ENCODE data around the gene MTURN.

Gene MTURN

DNA sequence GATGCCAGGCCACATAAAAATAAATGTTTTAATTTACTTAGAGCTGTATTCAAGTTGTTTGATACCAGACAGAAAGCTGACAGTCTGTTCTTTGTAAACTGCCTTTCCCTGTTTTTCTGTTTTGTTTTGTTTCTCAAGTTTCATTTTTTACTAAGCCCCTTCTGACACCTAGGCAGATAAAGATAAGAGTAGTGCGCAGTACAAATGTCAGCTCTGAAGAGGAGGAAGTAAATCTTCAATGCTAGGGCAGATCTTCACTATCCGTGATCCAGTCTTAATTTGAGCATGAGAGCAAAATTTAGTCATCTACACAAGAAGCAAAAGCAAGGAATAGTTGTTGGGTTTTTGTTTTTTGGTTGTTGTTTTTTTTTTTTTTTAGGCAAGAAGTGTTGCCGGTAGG, 27.3 kb downstream of the MTURN start:
- no peak for DNase-seq (ENCODE audit: low read depth in 2 of 2)

- no peak for DNase-seq (ENCODE audit: low read depth in 2 of 2)
These were observed 27.9 kb downstream of the MTURN start for GRCh38 chr7:30162622-30163124.

DNA sequence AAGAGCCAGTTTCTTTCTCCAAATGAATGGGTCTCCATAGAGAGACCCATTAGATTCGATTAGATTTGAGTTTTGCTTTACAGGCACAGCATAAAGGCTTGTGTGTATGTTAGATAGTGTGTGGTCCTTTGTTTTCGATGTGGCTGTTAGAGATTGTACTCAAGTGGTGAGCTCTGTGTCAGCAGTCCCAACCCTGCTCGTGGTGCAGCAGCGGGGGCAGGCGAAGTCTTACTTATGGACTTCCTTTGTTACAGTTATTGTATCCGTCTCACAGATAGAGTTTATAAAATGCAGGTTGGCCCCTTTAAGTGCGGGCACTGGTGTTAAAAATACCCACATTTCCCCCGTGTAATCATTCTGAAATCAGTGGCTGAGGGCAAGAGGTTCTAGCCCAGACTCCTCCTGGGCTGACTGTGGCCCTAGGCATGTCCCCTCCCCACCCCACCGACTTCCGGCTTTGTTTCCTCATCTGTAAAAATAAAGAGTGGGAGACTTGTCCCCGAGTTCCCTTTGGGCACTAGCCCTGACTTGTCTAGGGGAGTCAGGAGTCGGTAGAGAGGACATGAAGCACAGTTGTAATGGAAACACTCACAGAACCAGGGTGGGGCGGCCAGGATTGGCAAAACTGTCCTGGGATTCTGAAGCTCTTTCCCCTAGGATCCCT, 28.6 kb downstream of the MTURN start:
- DNase-seq (ENCODE audit: low read depth in 2 of 2), result no peak

DNA sequence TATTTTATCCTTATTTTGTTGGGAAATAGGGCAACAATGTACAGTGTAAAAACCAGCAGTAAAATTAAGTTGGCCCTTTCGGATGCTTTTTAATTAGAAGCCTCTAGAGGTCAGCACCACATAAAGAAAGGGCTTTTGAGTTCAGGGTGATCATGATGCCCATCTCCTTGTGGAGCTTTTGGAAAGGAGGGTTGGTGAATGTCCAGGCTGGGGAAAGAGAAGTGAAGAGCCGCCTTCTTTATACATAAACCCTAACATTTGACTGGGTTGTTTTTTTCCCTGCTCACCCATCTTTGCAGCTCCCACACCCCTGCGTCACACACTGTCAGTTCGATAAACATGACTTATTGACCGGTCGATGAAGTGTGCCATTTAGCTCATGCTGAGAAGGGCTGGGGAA, 29.8 kb downstream of the MTURN start:
- DNase-seq (ENCODE audit: low read depth in 2 of 2), result no peak

GRCh38 chr7:30165590-30165989, 30.8 kb downstream of the MTURN start:
- no peak for DNase-seq (ENCODE audit: low read depth in 2 of 2)

- DNase-seq (ENCODE audit: low read depth in 2 of 2), result no peak
These were observed 31.5 kb downstream of the MTURN start for GRCh38 chr7:30166155-30166840.

- no peak for DNase-seq (ENCODE audit: low read depth in 2 of 2)
These were observed 32.1 kb downstream of the MTURN start for GRCh38 chr7:30166841-30167235.

DNA sequence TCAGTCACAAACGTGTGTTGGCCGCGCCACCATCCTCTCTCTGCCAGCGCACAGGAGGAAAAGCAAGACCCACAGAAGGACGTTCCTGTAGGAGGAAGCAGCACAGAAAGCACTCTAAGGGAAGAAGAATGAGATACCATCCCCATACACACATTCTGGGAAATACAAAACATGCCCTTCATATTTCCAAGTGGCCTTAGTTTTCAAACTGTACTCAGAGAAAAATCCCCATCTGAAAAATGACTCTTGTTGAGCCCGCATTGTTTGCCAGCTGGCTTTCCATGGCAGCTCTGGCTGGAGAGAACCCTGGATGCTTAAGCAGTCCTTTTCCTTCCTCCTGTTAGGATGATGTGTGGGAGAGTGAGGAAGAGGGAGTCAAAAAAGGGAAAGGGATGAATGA, 33.1 kb downstream of the MTURN start:
- no peak for DNase-seq (ENCODE audit: low read depth in 2 of 2)

DNA sequence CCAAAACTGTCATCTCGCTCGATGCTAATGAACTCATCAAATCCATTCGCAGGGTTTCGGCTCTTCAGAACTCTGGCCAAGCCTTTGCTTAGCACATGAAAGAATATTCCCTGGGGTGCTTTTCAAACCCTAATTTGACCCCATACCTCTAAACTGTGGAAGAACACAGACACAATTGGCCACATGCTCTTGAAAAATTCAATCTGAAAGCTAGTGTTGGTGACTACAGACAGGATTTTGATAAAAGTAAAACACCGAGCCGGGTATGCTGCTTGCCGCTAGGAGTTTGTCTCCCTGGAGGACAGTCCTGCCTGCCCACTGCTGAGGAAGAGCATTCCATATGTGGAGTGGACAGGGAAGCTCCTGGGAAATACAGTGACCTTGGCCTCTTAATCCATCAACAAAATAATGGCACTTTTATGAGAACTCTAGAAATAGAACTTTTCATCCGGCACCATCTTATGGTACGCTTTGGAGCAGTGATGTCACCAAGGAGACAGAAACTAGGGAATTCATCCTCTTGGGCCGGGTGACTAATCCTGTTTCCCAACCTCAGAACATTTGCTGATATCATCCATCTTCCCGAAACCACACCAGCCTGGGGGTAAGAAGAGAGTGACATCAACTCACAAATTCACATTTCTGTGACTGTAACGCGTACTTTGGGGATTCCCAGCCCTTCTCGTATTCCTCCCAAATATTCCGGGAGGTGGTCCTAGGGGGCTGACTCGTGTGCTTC, 34.2 kb downstream of the MTURN start:
- no peak for DNase-seq (ENCODE audit: low read depth in 2 of 2)

- DNase-seq (ENCODE audit: low read depth in 2 of 2), result no peak
These were observed 34.8 kb downstream of the MTURN start for GRCh38 chr7:30169579-30169978.

DNA sequence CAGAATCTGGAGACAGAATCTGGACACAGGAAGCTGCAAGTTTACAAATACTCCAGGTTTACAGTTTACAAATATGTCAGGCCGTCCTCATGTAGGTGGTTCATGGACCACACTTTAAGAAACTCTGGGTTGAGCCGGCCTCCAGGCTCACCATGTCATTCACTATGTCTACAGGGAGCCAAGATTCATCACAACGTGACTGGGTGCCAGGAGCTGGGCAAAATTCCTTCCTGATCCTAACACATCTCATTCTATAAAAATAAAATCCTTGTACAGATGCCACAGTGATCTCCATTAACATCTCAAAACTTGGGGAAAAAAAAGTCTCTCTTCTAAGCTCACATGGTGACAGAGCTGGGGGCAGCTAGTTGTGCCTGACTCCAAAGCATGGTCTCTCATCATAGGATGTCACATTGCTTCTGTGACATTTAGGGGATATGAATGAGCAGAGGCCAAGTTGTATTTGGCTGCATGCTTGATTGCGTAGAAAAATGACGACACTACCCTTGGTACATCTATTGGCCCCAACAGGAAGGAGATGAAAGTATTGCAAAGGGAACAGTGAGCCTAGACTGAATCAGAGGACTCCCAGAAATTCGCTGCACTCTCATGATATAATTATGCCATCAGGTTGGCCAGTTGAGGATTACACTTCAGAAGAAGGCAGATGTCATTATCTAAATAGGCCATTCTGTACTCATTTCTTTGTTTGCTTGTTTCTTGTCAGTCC, 35.9 kb downstream of the MTURN start:
- DNase-seq (ENCODE audit: low read depth in 2 of 2), result no peak

- DNase-seq (ENCODE audit: low read depth in 2 of 2), result no peak
These were observed 37.1 kb downstream of the MTURN start for GRCh38 chr7:30171766-30172447.

DNA sequence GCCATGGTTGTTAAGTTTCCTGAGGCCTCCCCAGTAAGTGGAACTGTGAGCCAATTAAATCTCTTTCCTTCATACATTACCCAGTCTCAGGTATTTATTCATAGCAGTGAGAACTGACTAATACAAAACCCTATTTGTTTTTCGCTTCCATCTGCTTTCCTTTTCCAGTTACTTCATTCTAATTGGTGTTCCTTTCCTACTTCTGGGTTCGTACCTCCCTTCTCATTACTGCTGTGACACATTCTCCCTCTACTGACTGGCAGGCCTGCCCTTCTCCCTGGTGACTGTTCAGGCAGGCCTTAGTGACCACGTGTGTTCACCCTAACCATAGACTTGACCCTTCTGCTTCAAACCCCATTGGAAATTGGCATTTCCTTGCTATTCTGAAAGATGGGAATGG, 37.7 kb downstream of the MTURN start:
- no peak for DNase-seq (ENCODE audit: low read depth in 2 of 2)

- no peak for DNase-seq (ENCODE audit: low read depth in 2 of 2)
These were observed 38.5 kb downstream of the MTURN start for GRCh38 chr7:30173058-30173897.

DNA sequence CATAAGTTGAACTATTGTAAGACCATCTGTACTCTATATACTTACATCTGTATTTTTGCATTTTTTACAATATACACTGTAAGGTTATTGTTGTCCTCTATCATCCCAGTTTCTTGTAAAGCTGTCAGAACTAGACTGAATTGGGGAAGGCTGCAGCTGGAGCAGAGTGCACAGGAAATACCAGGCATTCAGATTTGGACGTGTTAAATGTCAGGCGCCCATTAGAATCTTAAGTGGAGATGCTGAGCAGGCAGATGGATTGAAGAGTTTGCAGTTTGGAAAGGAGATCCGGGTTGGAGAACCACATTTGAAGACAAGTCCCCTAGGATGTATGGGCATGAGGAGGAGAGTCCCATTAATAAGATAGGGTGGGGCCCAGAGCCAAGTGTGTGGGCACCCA, 40.4 kb downstream of the MTURN start:
- no peak for DNase-seq (ENCODE audit: low read depth in 2 of 2)

DNA sequence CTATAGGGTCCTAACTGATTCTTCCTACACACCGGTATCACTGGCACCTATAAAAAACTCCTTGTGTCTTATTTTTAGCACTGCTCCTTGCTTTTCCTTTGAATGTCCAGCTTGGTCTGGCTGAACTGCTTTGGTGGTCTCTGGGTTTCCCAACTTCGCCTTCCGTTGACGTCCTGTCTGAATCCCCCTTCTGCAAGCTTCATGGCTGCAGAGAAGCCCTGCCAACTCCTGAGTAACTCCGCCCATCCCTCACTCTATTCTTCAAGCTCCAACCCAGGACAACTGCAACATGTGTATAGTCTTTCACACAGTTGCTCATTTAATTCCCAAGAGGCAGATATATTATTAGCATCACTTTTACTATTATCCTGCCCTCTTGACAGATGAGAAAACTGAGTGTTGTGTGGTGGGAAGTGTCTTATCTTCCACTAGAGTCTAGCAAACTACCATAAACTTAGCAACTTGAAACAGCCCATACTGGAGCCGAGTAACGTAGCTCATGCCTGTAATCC, 40.9 kb downstream of the MTURN start:
- DNase-seq (ENCODE audit: low read depth in 2 of 2), result no peak

DNA sequence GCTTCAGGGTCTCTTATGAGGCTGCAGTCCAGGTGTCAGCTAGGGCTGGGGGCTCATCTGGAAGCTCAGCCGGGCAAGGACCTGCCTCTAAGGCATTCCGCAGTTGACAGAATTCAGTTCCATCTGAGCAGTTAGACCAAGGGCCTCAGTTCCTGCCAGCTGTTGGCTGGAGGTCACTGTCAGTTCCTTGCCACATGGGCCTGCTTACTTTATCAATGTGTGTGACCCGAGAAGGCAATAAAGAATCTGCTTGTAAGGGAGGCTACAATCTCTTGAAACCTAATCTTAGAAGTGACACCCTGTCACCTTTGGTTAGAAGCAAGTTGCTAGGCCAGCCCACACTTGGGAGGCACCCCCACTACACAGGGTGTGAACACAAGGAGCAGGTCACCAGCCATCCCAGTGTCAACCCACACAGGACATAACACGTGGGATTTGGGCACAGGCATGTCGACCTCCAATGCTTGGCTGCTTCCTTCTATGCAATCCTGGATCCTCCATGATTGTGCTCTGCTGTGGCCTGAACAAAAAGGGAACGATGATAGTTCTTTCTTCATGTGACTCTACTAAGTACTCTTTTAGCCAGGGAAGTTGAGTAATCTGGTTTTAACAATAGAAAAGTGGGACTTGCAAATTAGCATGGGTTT, 41.8 kb downstream of the MTURN start:
- DNase-seq (ENCODE audit: low read depth in 2 of 2), result no peak

- no peak for DNase-seq (ENCODE audit: low read depth in 2 of 2)
These were observed 42.4 kb downstream of the MTURN start for GRCh38 chr7:30177186-30177585.

GRCh38 chr7:30177965-30178364, 43.2 kb downstream of the MTURN start:
- no peak for DNase-seq (ENCODE audit: low read depth in 2 of 2)

Measured in stimulated activated CD4-positive, alpha-beta T cell treated with anti-CD3 and anti-CD28 coated beads, Interleukin-12 subunit alpha, Interleukin-12 subunit beta, amount 100 ng/mL, for 24 hours (primary cell).